Spinal cord (tissue), 10 donors: ENCODE data around the gene NPAS3. TPM values are rescaled to one million over a fixed set of nuclear protein-coding genes. Genes with fewer than 3 reads are reported as not detected.

Experiments
- DNase-seq, 6 donors: peaks; one replicate each; pipeline versions ENCODE4 v3.0.0 to v3.0.0-alpha.2; 2013 to 2015; ENCODE audit warnings: low spot score in 6 of 6, low read depth in 4 of 6
- H3K27ac ChIP-seq: one replicate; pipeline ENCODE4 v1.5.1; 2013; ENCODE audit warnings: low read depth, low read length, control low read depth
- H3K27me3 ChIP-seq: one replicate; pipeline ENCODE4 v1.6.1; 2013; ENCODE audit warnings: low read length; ENCODE audit not compliant: control insufficient read depth, insufficient read depth
- H3K36me3 ChIP-seq: one replicate; pipeline ENCODE4 v1.6.1; 2013; ENCODE audit warnings: low read length; ENCODE audit not compliant: control insufficient read depth, insufficient read depth
- H3K4me1 ChIP-seq: one replicate; pipeline ENCODE4 v1.6.1; 2013; ENCODE audit warnings: low read length; ENCODE audit not compliant: control insufficient read depth, insufficient read depth
- H3K4me3 ChIP-seq: one replicate; pipeline ENCODE4 v1.5.1; 2013; ENCODE audit warnings: low read depth, low read length, control low read depth
- H3K9me3 ChIP-seq: one replicate; pipeline ENCODE4 v1.6.1; 2013; ENCODE audit warnings: low read length; ENCODE audit not compliant: control insufficient read depth, insufficient read depth
- WGBS: methylation state at CpG from one replicate; pipeline ENCODE4 v1.1.5; 2013; ENCODE audit warnings: missing lambda C conversion rate; ENCODE audit not compliant: insufficient coverage; 5-methylcytosine and 5-hydroxymethylcytosine counted together
- polyA plus RNA-seq, 2 donors: library from polyadenylated mRNA; unstranded; fragments of 120-200 nt; gene quantifications; one replicate each; pipeline ENCODE4 v1.2.1, GENCODE V29; 2013; ENCODE audit not compliant: insufficient read length in 2 of 2
- total RNA-seq, 2 donors: library from RNA; depleted of rRNA in 1 of 2; stranded (reverse); fragments of 120-200 nt in 1 of 2; fragments of >200 nt in 1 of 2; gene quantifications; one replicate each; pipeline versions ENCODE4 v1.2.3 to v1.2.4, GENCODE V29; 2013 to 2014
- donor health status: healthy.

NPAS3 gene
- total and polyA plus RNA-seq, 4 donors, result 23.2 to 77.3 (median 50.8) TPM

DNA sequence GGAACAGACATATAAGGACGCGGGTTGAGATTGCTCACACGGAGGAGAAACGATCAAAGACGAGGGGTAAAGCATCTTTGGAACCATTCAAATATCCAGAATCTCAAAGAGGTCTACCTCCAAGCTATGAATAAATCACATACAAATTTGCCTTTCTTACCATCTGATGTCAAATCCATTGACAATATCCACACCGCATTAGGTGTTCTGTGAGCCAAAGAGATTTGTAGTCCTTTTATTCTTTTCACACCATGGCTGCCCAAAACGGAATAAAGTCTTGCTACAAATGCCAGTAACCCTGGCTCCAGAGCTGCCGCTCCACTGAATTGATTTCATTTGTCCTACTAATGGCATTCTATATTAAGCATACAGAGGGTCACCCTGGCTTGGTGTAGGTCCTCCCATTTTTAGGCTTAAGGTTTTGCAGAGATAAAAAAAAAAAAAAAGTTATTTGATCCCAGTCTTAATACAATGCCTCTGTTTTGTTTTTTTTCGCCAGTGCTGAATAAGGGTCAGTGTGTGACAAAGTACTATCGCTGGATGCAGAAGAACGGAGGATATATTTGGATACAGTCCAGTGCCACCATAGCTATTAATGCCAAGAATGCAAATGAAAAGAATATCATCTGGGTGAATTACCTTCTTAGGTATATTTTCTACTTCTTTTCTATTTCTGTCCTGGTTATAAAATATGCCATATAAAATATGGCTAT, 854.9 kb downstream of the NPAS3 start:
- H3K4me3 ChIP-seq, result no peak overlapping the region
- H3K9me3 ChIP-seq, result no peaks in the 10 kb centered on the region
- H3K27me3 ChIP-seq, result no peaks in the 10 kb centered on the region
- peak overlapping the region; percentile 77 for H3K27ac ChIP-seq
- peaks cover 3% of the 10 kb centered on the region for H3K36me3 ChIP-seq
- peaks cover 9% of the 10 kb centered on the region for H3K4me1 ChIP-seq
- peak in 2 of 6 donors; percentile 55 to 63 for DNase-seq
- WGBS, result 27% methylated on average over 2 of the region's 11 CpGs

GRCh38 chr14:33794791-33795305, 856.2 kb downstream of the NPAS3 start:
- H3K36me3 ChIP-seq, result peaks cover 12% of the 10 kb centered on the region
- no CpG with 5 or more reads among the region's 1 CpG for WGBS
- H3K27ac ChIP-seq, result peak overlapping the region; percentile 77
- peak in 1 of 6 donors; percentile 52 for DNase-seq
- peaks cover 9% of the 10 kb centered on the region for H3K4me1 ChIP-seq
- no peak overlapping the region for H3K4me3 ChIP-seq
- no peaks in the 10 kb centered on the region for H3K27me3 ChIP-seq
- no peaks in the 10 kb centered on the region for H3K9me3 ChIP-seq

DNA sequence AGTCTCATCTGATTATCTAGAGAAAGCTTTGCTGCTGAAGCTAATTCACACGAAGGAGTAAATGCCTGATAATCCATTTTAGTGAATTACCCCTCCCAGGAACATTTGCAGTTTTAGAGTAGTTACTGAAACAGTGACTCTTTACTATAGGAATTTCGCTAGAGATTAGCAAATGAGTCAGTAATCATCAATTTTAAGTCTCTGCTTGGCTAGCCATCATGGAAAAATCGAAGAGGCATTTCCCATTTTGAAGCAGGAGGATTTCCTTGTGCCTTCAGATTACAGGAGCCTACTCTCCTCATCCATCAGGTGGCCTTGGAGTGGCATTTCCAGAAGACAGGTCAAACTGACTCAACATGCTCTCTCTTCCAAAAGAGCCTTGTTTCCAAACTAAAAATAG, 857.7 kb downstream of the NPAS3 start:
- WGBS, result 90% methylated on average over 1 of the region's 3 CpGs
- Histone ChIP-seq H3K27me3 (peaks cover 7% of the 10 kb centered on the region), H3K4me1 (peaks cover 9% of the 10 kb centered on the region), H3K27ac (no peak overlapping the region), H3K9me3 (no peaks in the 10 kb centered on the region), H3K4me3 (no peak overlapping the region), H3K36me3 (peaks cover 22% of the 10 kb centered on the region)
- no peak for DNase-seq

GRCh38 chr14:33799705-33800570, 861.3 kb downstream of the NPAS3 start:
- no peak overlapping the region for H3K27ac ChIP-seq
- peaks cover 6% of the 10 kb centered on the region for H3K4me1 ChIP-seq
- no peaks in the 10 kb centered on the region for H3K9me3 ChIP-seq
- no peak overlapping the region for H3K4me3 ChIP-seq
- H3K36me3 ChIP-seq, result peaks cover 22% of the 10 kb centered on the region
- DNase-seq, result no peak
- peaks cover 7% of the 10 kb centered on the region for H3K27me3 ChIP-seq
- WGBS, result 62% methylated on average over 99 of the region's 100 CpGs

DNA sequence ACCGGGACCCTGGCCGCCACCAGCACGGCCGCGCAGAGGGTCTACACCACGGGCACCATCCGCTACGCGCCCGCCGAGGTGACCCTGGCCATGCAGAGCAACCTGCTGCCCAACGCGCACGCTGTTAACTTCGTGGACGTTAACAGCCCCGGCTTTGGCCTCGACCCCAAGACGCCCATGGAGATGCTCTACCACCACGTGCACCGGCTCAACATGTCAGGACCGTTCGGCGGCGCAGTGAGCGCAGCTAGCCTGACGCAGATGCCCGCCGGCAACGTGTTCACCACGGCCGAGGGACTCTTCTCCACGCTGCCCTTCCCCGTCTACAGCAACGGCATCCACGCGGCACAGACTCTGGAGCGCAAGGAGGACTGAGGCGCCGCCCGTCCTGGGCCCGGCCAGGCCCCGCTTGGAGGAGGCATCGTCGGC, 862.1 kb downstream of the NPAS3 start:
- Histone ChIP-seq H3K27ac (no peak overlapping the region), H3K27me3 (peaks cover 7% of the 10 kb centered on the region), H3K4me3 (no peak overlapping the region), H3K9me3 (no peaks in the 10 kb centered on the region), H3K36me3 (peaks cover 22% of the 10 kb centered on the region), H3K4me1 (peaks cover 6% of the 10 kb centered on the region)
- DNase-seq, result no peak
- 79% methylated on average over 35 of the region's 45 CpGs for WGBS

GRCh38 chr14:33802737-33803136, 864.1 kb downstream of the NPAS3 start:
- Histone ChIP-seq H3K9me3 (no peaks in the 10 kb centered on the region), H3K4me3 (no peak overlapping the region), H3K27ac (no peak overlapping the region), H3K36me3 (peaks cover 19% of the 10 kb centered on the region), H3K4me1 (peaks cover 6% of the 10 kb centered on the region), H3K27me3 (peaks cover 7% of the 10 kb centered on the region)
- 100% methylated on average over 1 of the region's 2 CpGs for WGBS
- DNase-seq, result no peak

- H3K27me3 ChIP-seq, result peaks cover 6% of the 10 kb centered on the region
- H3K9me3 ChIP-seq, result no peaks in the 10 kb centered on the region
- 45% methylated on average over 1 of the region's 2 CpGs for WGBS
- peak in 1 of 6 donors; percentile 69 for DNase-seq
- no peak overlapping the region for H3K4me3 ChIP-seq
- peaks cover 6% of the 10 kb centered on the region for H3K36me3 ChIP-seq
- no peak overlapping the region for H3K27ac ChIP-seq
- H3K4me1 ChIP-seq, result peaks cover 5% of the 10 kb centered on the region
Measured at GRCh38 chr14:33805593-33805992, 866.9 kb downstream of the NPAS3 start.

DNA sequence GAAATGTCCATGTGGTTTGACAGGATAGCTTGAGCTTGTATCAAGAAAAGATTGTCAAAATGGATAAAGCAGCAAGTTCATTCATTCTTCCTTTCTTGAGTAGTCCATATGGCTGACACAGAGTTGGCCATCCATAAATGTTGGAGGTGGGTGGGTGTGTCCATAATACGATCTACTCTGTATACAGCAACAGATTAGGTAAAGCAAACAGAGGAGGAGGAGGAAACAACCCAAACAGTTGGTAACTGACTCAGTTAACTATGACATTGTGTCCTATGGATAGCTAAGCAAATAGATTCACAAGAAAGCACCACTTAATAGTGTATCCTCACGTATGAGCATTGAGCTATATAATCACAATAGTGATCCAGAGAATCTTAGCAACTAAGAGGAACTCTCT, 868.2 kb downstream of the NPAS3 start:
- Histone ChIP-seq H3K4me1 (no peaks in the 10 kb centered on the region), H3K9me3 (no peaks in the 10 kb centered on the region), H3K27ac (no peak overlapping the region), H3K27me3 (no peaks in the 10 kb centered on the region), H3K4me3 (no peak overlapping the region), H3K36me3 (no peaks in the 10 kb centered on the region)
- no peak for DNase-seq
- no CpG with 5 or more reads among the region's 2 CpGs for WGBS

DNA sequence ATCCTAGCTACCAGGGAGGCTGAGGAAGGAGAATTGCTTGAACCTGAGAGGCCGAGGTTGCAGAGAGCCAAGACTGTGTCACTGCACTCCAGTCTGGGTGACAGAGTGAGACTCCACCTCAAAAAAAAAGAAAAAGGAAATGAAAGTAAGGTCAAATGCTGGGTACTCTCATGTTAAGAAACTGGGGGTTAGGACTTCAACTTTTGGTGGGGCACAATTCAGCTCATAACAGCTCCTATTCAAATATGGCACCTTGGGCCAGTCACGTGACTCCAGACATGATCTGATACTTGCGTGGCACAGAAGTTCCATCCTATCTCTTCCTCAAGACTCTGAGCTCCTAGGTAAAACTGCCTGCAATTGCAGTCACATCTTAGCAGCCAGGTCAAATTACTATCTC, 869.5 kb downstream of the NPAS3 start:
- H3K4me1 ChIP-seq, result no peaks in the 10 kb centered on the region
- 46% methylated on average over 2 of the region's 3 CpGs for WGBS
- no peak overlapping the region for H3K27ac ChIP-seq
- H3K36me3 ChIP-seq, result no peaks in the 10 kb centered on the region
- H3K4me3 ChIP-seq, result no peak overlapping the region
- no peaks in the 10 kb centered on the region for H3K9me3 ChIP-seq
- no peak for DNase-seq
- no peaks in the 10 kb centered on the region for H3K27me3 ChIP-seq
